OCI-LY1 (cell line): ENCODE measurements around the gene RFC1.

Experiments used
- EZH2 ChIP-seq: fragments of 200-600 bp; sonication (generic), shearing (Covaris generic); IDR thresholded peaks from 2 replicates; pipeline ENCODE4 v1.8.0; 2017; ENCODE audit warnings: borderline replicate concordance, mixed run types, mild to moderate bottlenecking, antibody characterized with exemption, low read length, moderate library complexity, mixed read lengths
- TF ChIP-seq, protein P1 (sequence below): fragments of 200-600 bp; sonication (generic), shearing (Covaris generic); IDR thresholded peaks from 2 replicates; pipeline ENCODE4 v1.5.1; 2017; ENCODE audit warnings: mild to moderate bottlenecking, antibody characterized with exemption, low read length, moderate library complexity, mixed read lengths

DNA sequence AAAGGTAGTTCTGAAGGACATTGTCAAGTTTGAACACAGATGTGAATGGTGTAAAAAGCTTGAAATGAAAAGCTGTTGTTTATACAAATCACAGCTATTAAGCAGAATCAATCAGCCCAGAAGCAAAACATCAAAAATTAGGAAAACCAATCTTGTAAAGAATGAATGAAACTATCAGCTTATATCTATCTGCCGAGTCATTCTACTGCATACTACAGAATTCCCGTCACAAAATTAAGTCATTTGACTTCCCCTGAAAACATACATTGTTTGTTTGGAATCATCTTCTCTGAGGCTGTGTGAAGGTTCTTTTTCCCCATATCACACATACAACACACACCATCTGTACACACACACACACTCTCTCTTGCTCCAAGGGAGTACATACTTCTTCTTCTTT, 80.3 kb downstream of the RFC1 start:
- TF ChIP-seq, protein P1, sequence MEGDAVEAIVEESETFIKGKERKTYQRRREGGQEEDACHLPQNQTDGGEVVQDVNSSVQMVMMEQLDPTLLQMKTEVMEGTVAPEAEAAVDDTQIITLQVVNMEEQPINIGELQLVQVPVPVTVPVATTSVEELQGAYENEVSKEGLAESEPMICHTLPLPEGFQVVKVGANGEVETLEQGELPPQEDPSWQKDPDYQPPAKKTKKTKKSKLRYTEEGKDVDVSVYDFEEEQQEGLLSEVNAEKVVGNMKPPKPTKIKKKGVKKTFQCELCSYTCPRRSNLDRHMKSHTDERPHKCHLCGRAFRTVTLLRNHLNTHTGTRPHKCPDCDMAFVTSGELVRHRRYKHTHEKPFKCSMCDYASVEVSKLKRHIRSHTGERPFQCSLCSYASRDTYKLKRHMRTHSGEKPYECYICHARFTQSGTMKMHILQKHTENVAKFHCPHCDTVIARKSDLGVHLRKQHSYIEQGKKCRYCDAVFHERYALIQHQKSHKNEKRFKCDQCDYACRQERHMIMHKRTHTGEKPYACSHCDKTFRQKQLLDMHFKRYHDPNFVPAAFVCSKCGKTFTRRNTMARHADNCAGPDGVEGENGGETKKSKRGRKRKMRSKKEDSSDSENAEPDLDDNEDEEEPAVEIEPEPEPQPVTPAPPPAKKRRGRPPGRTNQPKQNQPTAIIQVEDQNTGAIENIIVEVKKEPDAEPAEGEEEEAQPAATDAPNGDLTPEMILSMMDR, result no peak
- TF ChIP-seq EZH2, result no peak
